ENCODE data around the gene IFIT1.

IFIT1 gene

GRCh38 chr10:89454561-89455347, 62.3 kb downstream of the IFIT1 start:
- POLR2A ChIA-PET (ENCODE audit: low non-redundant PET), result no interaction called here
- DNase-seq (ENCODE audit: low spot score), result no peak
- no peak for TF ChIP-seq CTCF (conservative IDR thresholded peaks at IDR 0.05; ENCODE audit: low read depth)
- H3K27ac ChIP-seq, result no peak overlapping the region
- CTCF ChIA-PET, result no interaction called here
